ENCODE measurements around the gene CLRN2. TPM values are rescaled to one million over a fixed set of nuclear protein-coding genes. Genes with fewer than 3 reads are reported as not detected.

The CLRN2 gene
- total RNA-seq, 1 donor from 2014 or later, result not detected

DNA sequence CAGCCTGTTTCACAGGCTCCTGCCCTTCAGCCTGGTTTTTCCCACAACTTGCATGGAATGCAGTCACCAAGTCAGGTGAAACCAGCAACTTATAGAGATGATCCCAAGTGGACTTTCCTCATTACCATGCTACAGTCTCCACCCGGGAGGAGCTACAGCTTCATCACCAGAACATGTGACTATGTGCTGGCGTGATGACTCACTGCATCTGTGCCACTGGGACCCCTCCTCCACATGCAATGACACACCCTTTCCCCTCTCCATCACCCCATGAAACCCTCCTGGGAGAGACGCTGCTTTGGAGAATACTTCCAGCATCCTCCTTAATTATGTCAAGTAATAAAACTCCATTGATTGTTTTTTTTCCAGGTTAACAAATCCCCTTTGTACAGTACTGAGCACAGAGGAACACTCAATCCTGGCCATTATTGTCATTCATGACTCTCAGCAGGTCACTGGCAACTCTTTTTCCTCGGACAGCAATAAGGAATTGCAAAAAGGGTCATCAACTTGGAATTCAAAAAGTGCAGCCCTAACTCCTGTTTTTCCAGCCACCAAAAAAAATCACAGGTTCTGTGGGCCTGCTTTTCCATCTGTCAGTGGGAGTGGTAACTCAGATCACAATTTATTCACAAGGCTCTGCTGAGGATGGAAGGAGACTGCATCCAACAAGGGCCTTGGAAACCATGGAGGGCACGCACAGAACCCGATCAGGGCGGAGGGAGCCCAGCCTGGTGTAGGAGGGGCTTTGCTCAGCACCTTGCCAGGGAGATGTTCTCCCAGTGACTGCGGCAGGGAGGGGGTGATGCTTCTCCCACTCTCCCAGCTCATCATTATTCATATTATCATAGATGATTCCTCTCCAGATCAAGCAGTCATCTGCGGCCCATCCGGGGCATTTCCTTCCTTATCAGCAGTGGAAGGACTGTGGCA lies 20.4 kb upstream of the CLRN2 start:
- peak; percentile 64 for FAIRE-seq
- H3K4me3 ChIP-seq (ENCODE audit: low read depth, low read length), result no peak overlapping the region
- no peaks in the 10 kb centered on the region for H3K27me3 ChIP-seq (ENCODE audit: control insufficient read depth, insufficient read depth, low read length)
- TF ChIP-seq, protein P1, sequence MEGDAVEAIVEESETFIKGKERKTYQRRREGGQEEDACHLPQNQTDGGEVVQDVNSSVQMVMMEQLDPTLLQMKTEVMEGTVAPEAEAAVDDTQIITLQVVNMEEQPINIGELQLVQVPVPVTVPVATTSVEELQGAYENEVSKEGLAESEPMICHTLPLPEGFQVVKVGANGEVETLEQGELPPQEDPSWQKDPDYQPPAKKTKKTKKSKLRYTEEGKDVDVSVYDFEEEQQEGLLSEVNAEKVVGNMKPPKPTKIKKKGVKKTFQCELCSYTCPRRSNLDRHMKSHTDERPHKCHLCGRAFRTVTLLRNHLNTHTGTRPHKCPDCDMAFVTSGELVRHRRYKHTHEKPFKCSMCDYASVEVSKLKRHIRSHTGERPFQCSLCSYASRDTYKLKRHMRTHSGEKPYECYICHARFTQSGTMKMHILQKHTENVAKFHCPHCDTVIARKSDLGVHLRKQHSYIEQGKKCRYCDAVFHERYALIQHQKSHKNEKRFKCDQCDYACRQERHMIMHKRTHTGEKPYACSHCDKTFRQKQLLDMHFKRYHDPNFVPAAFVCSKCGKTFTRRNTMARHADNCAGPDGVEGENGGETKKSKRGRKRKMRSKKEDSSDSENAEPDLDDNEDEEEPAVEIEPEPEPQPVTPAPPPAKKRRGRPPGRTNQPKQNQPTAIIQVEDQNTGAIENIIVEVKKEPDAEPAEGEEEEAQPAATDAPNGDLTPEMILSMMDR (IDR thresholded peaks at IDR 0.05; ENCODE audit: insufficient read depth, low read length, severe bottlenecking), result no peak
- H3K36me3 ChIP-seq (ENCODE audit: control insufficient read depth, insufficient read depth, low read length), result peaks cover 4% of the 10 kb centered on the region
- DNase-seq (ENCODE audit: low read depth), result peak; percentile 69

DNA sequence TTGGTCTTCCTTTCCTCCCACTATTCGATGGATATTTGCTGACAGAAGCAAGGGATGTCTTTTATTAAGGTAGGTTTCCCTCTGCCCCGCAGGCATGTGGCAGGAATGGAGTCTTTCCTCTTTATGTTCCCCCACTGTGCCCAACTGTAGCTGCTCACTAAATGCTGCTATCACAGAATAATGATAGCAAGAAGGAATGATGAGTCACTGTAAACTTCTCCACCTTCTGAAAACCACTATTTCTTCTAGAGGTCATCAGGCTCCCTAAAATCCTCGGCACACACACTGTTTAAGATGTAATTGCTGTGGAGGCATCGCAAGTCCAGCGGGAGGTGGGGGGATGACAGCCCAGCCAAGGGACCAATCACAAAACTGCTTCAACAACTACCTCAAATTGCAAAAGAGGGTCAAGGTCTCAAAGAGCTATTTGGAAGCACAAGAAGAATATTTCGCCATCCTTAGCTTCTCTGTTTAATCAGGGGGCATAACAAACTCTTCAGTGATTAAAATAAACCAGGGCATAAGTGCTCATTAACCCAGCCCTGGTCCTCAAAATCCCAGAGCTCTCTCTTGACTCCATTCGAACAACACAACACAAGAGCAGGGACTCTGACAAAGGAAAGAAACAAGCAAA lies 17.0 kb upstream of the CLRN2 start:
- FAIRE-seq (no peak), DNase-seq (ENCODE audit: low read depth) (no peak)
- TF ChIP-seq, protein P1 (IDR thresholded peaks at IDR 0.05; ENCODE audit: insufficient read depth, low read length, severe bottlenecking), result no peak
- H3K27me3 ChIP-seq (ENCODE audit: control insufficient read depth, insufficient read depth, low read length), result no peaks in the 10 kb centered on the region
- no peak overlapping the region for H3K4me3 ChIP-seq (ENCODE audit: low read depth, low read length)
- H3K36me3 ChIP-seq (ENCODE audit: control insufficient read depth, insufficient read depth, low read length), result peaks cover 11% of the 10 kb centered on the region

DNA sequence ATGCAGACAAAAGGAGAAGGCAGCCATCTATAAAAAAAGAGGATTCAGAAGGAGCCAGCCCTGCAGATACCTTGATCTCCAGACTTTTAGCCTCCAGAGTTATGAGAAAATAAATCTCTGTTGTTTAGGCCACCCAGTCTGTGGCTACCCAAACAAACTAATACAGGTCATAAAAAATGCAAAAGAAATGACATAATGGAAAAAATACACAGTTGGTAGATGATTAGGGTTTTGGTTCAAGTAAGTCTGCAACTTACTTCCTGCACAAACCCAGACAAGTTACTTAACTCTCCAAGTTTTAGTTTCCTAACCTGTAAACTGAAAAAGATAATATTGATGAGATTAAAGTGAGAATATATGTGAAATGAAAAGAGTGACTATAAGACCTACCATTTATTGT lies 14.4 kb upstream of the CLRN2 start:
- TF ChIP-seq, protein P1 (IDR thresholded peaks at IDR 0.05; ENCODE audit: insufficient read depth, low read length, severe bottlenecking), result no peak
- H3K36me3 ChIP-seq (ENCODE audit: control insufficient read depth, insufficient read depth, low read length), result peaks cover 15% of the 10 kb centered on the region
- no peak overlapping the region for H3K4me3 ChIP-seq (ENCODE audit: low read depth, low read length)
- DNase-seq (ENCODE audit: low read depth), result no peak
- FAIRE-seq, result no peak
- H3K27me3 ChIP-seq (ENCODE audit: control insufficient read depth, insufficient read depth, low read length), result no peaks in the 10 kb centered on the region

DNA sequence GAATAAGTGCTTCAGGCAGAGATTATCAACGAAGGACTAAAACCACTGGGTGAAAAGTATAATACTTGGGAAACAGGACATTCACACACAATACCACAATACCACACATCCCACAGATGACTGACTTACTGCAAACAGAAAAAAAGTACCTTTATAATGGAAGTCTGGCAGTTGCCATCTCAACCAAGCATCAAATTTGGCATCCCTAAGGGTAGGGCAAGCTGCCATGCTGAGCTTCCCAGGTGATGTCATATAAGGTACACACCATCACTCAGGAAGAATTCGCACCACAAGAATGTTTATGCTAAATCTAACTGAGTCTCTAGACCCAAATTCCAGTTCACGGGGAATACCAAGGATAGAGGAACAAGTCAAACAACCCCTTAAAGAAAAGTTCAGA lies 12.2 kb upstream of the CLRN2 start:
- Histone ChIP-seq H3K27me3 (ENCODE audit: control insufficient read depth, insufficient read depth, low read length) (no peaks in the 10 kb centered on the region), H3K36me3 (ENCODE audit: control insufficient read depth, insufficient read depth, low read length) (peaks cover 16% of the 10 kb centered on the region), H3K4me3 (ENCODE audit: low read depth, low read length) (no peak overlapping the region)
- TF ChIP-seq, protein P1 (IDR thresholded peaks at IDR 0.05; ENCODE audit: insufficient read depth, low read length, severe bottlenecking), result no peak
- FAIRE-seq, result no peak
- DNase-seq (ENCODE audit: low read depth), result peak; percentile 83

DNA sequence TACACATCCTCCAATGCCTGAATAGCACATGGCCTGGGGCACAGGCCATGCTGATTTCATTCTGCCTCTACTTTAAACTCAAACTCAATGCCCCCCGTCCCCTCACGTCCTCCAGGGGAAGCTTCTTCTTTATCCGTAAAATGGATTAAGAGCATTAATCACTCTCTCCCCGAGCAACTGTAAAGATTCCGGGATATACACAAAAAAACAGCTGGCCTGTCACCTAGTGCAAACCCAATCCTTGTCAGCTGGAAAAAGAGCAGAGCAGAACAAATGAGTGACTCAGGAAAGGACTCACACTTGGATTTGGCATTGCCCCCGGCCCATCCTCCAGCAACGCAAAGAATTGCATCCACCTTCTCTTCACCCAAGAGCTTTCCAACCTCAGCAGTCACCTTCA lies 10.9 kb upstream of the CLRN2 start:
- H3K36me3 ChIP-seq (ENCODE audit: control insufficient read depth, insufficient read depth, low read length), result peaks cover 16% of the 10 kb centered on the region
- no peaks in the 10 kb centered on the region for H3K27me3 ChIP-seq (ENCODE audit: control insufficient read depth, insufficient read depth, low read length)
- H3K4me3 ChIP-seq (ENCODE audit: low read depth, low read length), result no peak overlapping the region
- DNase-seq (ENCODE audit: low read depth), result no peak
- TF ChIP-seq, protein P1 (IDR thresholded peaks at IDR 0.05; ENCODE audit: insufficient read depth, low read length, severe bottlenecking), result no peak
- FAIRE-seq, result no peak
